Stimulated activated CD4-positive, alpha-beta T cell treated with anti-CD3 and anti-CD28 coated beads, Interleukin-2, amount 100 ng/mL, for 48 hours (primary cell): Measurements from ENCODE around the gene FAXDC2.

Source experiments
- DNase-seq, 2 donors: peaks; one replicate each; pipeline ENCODE4 v3.0.0-alpha.2; 2020

The FAXDC2 gene

GRCh38 chr5:154793599-154794524 lies 56.5 kb downstream of the FAXDC2 start:
- no peak for DNase-seq

DNA sequence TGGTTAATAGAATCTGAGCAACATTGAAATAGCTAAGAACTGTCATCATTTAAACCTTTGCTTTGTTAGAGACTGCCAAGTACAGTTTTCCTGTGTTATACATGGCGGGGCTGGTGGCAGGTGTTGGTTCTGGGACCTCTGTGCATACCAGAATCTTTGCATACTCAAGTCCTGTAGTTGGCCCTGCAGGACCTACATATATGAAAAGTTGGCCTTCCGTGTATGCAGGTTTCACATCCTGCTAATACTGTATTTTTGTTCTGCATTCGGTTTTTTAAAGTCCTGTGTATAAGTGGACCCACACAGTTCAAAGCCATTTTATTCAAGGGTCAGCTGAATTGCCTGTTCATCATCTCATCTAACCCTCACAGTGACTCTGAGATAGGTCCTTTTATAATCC lies 58.9 kb downstream of the FAXDC2 start:
- DNase-seq: no peak

DNA sequence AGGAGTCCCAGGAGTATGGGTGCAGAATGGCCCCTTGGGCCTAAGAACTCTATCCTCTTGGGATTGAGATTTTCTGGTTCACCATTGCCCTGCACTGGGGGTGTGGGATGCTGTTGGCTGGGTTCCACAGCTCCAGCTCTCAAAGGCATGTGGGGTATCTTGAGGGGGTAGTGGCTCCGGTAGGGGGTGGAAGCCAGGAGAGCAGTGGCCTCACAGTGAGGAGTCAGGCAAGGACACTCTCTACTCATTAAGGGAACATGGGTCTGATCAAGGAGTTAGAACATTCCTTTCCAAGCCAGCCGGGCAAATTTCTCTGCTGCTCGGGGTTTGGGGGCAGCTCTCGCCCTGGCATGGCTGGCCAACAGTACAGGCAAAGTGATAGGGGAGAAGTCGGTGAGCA lies 62.2 kb downstream of the FAXDC2 start:
- no peak for DNase-seq

DNA sequence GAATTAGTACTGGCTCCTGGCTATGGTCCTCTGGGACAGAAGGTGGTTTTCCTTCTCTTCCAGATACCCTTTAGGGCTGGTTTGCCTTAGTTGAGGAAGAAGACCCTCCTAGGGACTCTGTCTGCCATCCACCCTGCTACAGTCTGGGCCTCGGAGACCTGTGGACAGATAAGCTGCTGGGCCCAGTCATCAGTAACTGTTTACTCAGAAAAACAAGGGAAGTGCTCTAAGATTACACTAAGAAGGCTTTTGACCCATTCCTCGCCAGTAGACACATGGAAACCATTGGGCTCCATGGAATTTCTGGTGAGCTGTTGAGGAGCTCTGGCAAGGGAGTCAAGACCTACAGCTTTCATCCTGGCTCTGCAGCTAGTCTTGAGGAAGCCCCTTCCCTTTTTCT lies 64.0 kb downstream of the FAXDC2 start:
- no peak for DNase-seq

DNA sequence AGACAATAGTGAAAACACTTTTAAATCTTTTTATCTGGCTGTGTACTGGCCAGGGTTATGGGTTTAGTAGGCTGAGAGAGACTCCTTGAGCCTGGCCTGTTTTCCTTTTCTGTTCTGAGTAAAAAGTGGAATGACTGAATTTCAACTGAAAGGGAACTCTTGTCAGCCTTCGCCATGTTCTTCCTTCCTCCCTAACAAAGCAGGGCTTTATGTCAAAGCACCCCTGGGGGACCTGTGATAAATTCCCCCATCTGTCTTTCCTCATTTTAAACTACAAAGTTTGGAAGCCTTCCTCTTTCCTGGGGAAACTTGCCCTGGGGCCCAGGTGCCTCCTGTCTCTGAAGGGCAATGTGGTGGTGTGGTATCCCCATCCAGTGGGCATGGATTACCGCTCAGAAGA lies 65.5 kb downstream of the FAXDC2 start:
- DNase-seq: no peak

GRCh38 chr5:154783774-154784460 lies 66.5 kb downstream of the FAXDC2 start:
- DNase-seq: no peak

GRCh38 chr5:154782812-154783592 lies 67.4 kb downstream of the FAXDC2 start:
- DNase-seq: no peak

GRCh38 chr5:154782326-154782725 lies 68.1 kb downstream of the FAXDC2 start:
- DNase-seq: no peak

GRCh38 chr5:154780128-154780527 lies 70.3 kb downstream of the FAXDC2 start:
- no peak for DNase-seq

GRCh38 chr5:154779105-154779504 lies 71.3 kb downstream of the FAXDC2 start:
- no peak for DNase-seq

- DNase-seq: no peak
Observed at GRCh38 chr5:154778534-154778933, 71.9 kb downstream of the FAXDC2 start.

DNA sequence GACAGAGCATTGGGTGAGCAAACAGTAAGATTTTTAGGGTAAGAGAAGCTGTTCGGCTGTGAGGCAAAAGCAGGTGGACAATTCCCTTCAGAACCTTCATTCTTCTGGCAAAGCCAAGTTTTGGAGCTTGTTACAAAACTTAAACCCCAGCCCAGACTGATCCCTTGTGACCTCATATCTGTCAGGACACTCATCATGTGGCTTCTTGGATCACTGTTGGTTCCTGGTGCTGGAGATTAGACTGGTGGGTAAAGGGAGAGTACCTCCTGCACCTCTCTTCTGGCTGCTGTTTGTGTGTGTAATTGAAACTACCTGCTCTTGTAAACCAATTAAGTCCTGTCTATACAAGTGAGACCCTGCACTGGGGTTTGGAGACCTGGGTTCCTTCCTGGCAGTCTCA lies 74.2 kb downstream of the FAXDC2 start:
- DNase-seq: no peak

- DNase-seq: no peak
Observed at GRCh38 chr5:154773326-154773725, 77.1 kb downstream of the FAXDC2 start.

DNA sequence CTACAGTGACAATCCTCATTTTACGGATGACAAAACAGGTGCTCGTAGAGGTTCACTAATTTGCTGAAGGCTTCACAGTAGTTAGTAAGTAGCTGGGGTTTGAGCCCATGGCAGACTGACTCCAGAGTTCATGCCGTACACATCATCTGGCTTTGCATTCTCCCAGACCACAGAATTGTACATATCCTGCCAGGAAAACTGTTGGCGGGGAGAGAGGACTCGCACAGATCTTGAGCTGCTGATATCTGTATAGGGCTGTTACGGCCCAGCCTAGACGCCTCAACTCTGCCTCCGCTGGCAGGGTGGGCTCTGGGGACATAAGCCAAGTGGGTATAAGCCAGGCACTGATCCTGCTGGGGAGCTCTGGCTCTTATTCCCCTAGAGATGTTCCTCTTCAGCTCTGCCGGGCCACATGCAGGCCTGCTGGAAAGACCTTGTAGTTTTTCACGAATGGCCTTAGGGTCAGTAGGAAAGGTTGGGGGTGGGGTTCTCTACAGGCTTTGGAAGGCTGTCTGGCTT lies 79.0 kb downstream of the FAXDC2 start:
- no peak for DNase-seq

GRCh38 chr5:154770111-154770510 lies 80.3 kb downstream of the FAXDC2 start:
- DNase-seq: no peak
